ENCODE data around the gene TICAM2. TPM values are rescaled to one million over a fixed set of nuclear protein-coding genes. Genes with fewer than 3 reads are reported as not detected.

The TICAM2 gene
- total and polyA plus RNA-seq, 4 donors = 1.5 to 5.8 (median 2.5) TPM

- H3K9ac ChIP-seq (ENCODE audit: insufficient read depth in 1 of 2, low read length in 2 of 2) = no peak overlapping the region
- H3K27ac ChIP-seq (ENCODE audit: low read depth in 1 of 2, low read length in 1 of 2) = no peak overlapping the region
- peaks cover 3 to 10% (median 5%) of the 10 kb centered on the region in 4 donors for H3K36me3 ChIP-seq (ENCODE audit: control insufficient read depth in 4 of 4, insufficient read depth in 4 of 4, low read length in 4 of 4)
- H3K27me3 ChIP-seq (ENCODE audit: control insufficient read depth in 3 of 3, insufficient read depth in 3 of 3, low read length in 2 of 3) = no peaks in the 10 kb centered on the region
- peaks cover 4 to 30% (median 11%) of the 10 kb centered on the region in 5 donors for H3K4me1 ChIP-seq (ENCODE audit: control insufficient read depth in 5 of 5, insufficient read depth in 5 of 5, low read length in 5 of 5)
- 88 to 90% methylated on average over 4 of the region's 4 CpGs for WGBS, 2 donors
- DNase-seq (no peak), ATAC-seq (ENCODE audit: insufficient read depth, low FRiP score) (no peak)
- TF ChIP-seq, protein P1, sequence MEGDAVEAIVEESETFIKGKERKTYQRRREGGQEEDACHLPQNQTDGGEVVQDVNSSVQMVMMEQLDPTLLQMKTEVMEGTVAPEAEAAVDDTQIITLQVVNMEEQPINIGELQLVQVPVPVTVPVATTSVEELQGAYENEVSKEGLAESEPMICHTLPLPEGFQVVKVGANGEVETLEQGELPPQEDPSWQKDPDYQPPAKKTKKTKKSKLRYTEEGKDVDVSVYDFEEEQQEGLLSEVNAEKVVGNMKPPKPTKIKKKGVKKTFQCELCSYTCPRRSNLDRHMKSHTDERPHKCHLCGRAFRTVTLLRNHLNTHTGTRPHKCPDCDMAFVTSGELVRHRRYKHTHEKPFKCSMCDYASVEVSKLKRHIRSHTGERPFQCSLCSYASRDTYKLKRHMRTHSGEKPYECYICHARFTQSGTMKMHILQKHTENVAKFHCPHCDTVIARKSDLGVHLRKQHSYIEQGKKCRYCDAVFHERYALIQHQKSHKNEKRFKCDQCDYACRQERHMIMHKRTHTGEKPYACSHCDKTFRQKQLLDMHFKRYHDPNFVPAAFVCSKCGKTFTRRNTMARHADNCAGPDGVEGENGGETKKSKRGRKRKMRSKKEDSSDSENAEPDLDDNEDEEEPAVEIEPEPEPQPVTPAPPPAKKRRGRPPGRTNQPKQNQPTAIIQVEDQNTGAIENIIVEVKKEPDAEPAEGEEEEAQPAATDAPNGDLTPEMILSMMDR (IDR thresholded peaks at IDR 0.05; ENCODE audit: control extremely low read depth, extremely low read depth) = no peak
- no peaks in the 10 kb centered on the region for H3K9me3 ChIP-seq (ENCODE audit: control insufficient read depth in 4 of 4, insufficient read depth in 3 of 4, low read length in 3 of 4)
- no peak overlapping the region for H3K4me3 ChIP-seq
Observed at GRCh38 chr5:115621365-115621900, 19.2 kb upstream of the TICAM2 start.

DNA sequence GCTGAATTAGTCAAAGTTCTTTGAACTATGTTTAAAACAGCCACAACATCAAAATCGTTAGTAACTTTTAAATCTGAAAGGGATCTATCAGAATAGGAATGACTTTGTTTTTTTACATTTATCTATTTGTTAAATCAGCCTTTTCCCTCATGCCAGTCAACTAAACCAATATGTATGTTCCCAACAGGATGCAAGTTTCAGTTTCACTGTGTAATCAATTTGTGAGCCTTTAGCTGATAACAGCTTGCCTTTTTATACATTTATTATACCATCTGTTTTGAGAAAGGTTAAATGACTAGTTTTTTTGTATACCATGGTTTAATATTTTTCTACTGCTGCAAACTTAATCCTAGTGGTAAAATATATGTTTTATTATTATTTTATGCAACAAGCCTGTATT lies 14.6 kb upstream of the TICAM2 start:
- 43 to 73% methylated on average over 1 of the region's 1 CpG for WGBS, 2 donors
- Histone ChIP-seq H3K27ac (ENCODE audit: low read depth in 1 of 2, low read length in 1 of 2) (no peak overlapping the region), H3K27me3 (ENCODE audit: control insufficient read depth in 3 of 3, insufficient read depth in 3 of 3, low read length in 2 of 3) (no peaks in the 10 kb centered on the region), H3K9ac (ENCODE audit: insufficient read depth in 1 of 2, low read length in 2 of 2) (no peak overlapping the region), H3K4me3 (no peak overlapping the region), H3K9me3 (ENCODE audit: control insufficient read depth in 4 of 4, insufficient read depth in 3 of 4, low read length in 3 of 4) (no peaks in the 10 kb centered on the region), H3K36me3 (ENCODE audit: control insufficient read depth in 4 of 4, insufficient read depth in 4 of 4, low read length in 4 of 4) (peaks cover 3 to 35% (median 14%) of the 10 kb centered on the region in 4 donors), H3K4me1 (ENCODE audit: control insufficient read depth in 5 of 5, insufficient read depth in 5 of 5, low read length in 5 of 5) (peaks cover 0 to 4% (median 0%) of the 10 kb centered on the region in 5 donors)
- TF ChIP-seq, protein P1 (IDR thresholded peaks at IDR 0.05; ENCODE audit: control extremely low read depth, extremely low read depth) = no peak
- no peak for ATAC-seq (ENCODE audit: insufficient read depth, low FRiP score)
- DNase-seq = no peak

GRCh38 chr5:115616472-115616871 lies 14.2 kb upstream of the TICAM2 start:
- Histone ChIP-seq H3K4me3 (no peak overlapping the region), H3K4me1 (ENCODE audit: control insufficient read depth in 5 of 5, insufficient read depth in 5 of 5, low read length in 5 of 5) (peaks cover 0 to 1% (median 0%) of the 10 kb centered on the region in 5 donors), H3K27ac (ENCODE audit: low read depth in 1 of 2, low read length in 1 of 2) (no peak overlapping the region), H3K27me3 (ENCODE audit: control insufficient read depth in 3 of 3, insufficient read depth in 3 of 3, low read length in 2 of 3) (no peaks in the 10 kb centered on the region), H3K9ac (ENCODE audit: insufficient read depth in 1 of 2, low read length in 2 of 2) (no peak overlapping the region), H3K9me3 (ENCODE audit: control insufficient read depth in 4 of 4, insufficient read depth in 3 of 4, low read length in 3 of 4) (no peaks in the 10 kb centered on the region), H3K36me3 (ENCODE audit: control insufficient read depth in 4 of 4, insufficient read depth in 4 of 4, low read length in 4 of 4) (peaks cover 3 to 37% (median 14%) of the 10 kb centered on the region in 4 donors)
- no peak for ATAC-seq (ENCODE audit: insufficient read depth, low FRiP score)
- DNase-seq = no peak
- TF ChIP-seq, protein P1 (IDR thresholded peaks at IDR 0.05; ENCODE audit: control extremely low read depth, extremely low read depth) = no peak

GRCh38 chr5:115611873-115612272 lies 9.6 kb upstream of the TICAM2 start:
- TF ChIP-seq, protein P1 (IDR thresholded peaks at IDR 0.05; ENCODE audit: control extremely low read depth, extremely low read depth) = no peak
- H3K9ac ChIP-seq (ENCODE audit: insufficient read depth in 1 of 2, low read length in 2 of 2) = no peak overlapping the region
- H3K4me1 ChIP-seq (ENCODE audit: control insufficient read depth in 5 of 5, insufficient read depth in 5 of 5, low read length in 5 of 5) = no peaks in the 10 kb centered on the region
- H3K27me3 ChIP-seq (ENCODE audit: control insufficient read depth in 3 of 3, insufficient read depth in 3 of 3, low read length in 2 of 3) = no peaks in the 10 kb centered on the region
- peaks cover 0 to 32% (median 10%) of the 10 kb centered on the region in 4 donors for H3K36me3 ChIP-seq (ENCODE audit: control insufficient read depth in 4 of 4, insufficient read depth in 4 of 4, low read length in 4 of 4)
- WGBS, 2 donors = 95 to 96% methylated on average over 5 of the region's 5 CpGs
- ATAC-seq (ENCODE audit: insufficient read depth, low FRiP score) = no peak
- no peak for DNase-seq
- H3K9me3 ChIP-seq (ENCODE audit: control insufficient read depth in 4 of 4, insufficient read depth in 3 of 4, low read length in 3 of 4) = no peaks in the 10 kb centered on the region
- no peak overlapping the region for H3K27ac ChIP-seq (ENCODE audit: low read depth in 1 of 2, low read length in 1 of 2)
- H3K4me3 ChIP-seq = no peak overlapping the region

Measured in lung (tissue), 12 donors.